IMR-90 (cell line): Measurements from ENCODE around the gene SMYD4. TPM values are rescaled to one million over a fixed set of nuclear protein-coding genes. Genes with fewer than 3 reads are reported as not detected.
"Not testable (repeated sequence)": the region's sequence is repeated elsewhere in the genome, so short reads cannot be mapped to it uniquely, and the experiment has no call there.

Experiments used
- ATAC-seq: fragments of 200-7000 bp; cut with Tn5 transposase; 2 replicates; pipeline ENCODE4 v1.9.1; 2020; ENCODE audit warnings: low read depth, mild to moderate bottlenecking, moderate library complexity
- BruUV-seq: library from RNA; stranded (reverse); fragments of 400-500 nt; replicated peaks from 2 replicates; lab custom pipeline; 2021; lab: Mats Ljungman, UMichigan
- CTCF ChIA-PET: fragments of 300-600 bp; formaldehyde crosslinking; extraction: SDS; loops from one replicate; lab custom pipeline; 2021; ENCODE audit warnings: antibody characterized with exemption; lab: Yijun Ruan, JAX
- POLR2A ChIA-PET: fragments of 300-600 bp; sonication (Branson Sonifier 250); formaldehyde crosslinking; loops from one replicate; lab custom pipeline; 2022; ENCODE audit warnings: antibody characterized with exemption; ENCODE audit not compliant: unreplicated experiment; lab: Charles Lee
- DNase-seq: peaks from one replicate; pipeline ENCODE4 v3.0.0; 2013
- H2AFZ ChIP-seq: replicated peaks from 2 replicates; pipeline ENCODE3; 2013; ENCODE audit warnings: low read length, mild to moderate bottlenecking; ENCODE audit not compliant: poor library complexity
- H2AK5ac ChIP-seq: 2 replicates; pipeline ENCODE4 v1.6.1; 2013; ENCODE audit warnings: low read depth, low read length, inconsistent platforms
- H2AK9ac ChIP-seq: replicated peaks from 2 replicates; pipeline ENCODE3; 2013; ENCODE audit warnings: mild to moderate bottlenecking, low read depth, low read length, moderate library complexity; ENCODE audit not compliant: poor library complexity
- H2BK120ac ChIP-seq: 2 replicates; pipeline ENCODE4 v1.6.1; 2013; ENCODE audit warnings: low read depth, low read length, inconsistent platforms
- H2BK15ac ChIP-seq: 3 replicates; pipeline ENCODE4 v1.6.1; 2013; ENCODE audit warnings: low read depth, low read length, inconsistent platforms
- H2BK20ac ChIP-seq: 2 replicates; pipeline ENCODE4 v1.6.1; 2013; ENCODE audit warnings: low read depth, mild to moderate bottlenecking, inconsistent platforms, low read length, moderate library complexity
- H2BK5ac ChIP-seq: 2 replicates; pipeline ENCODE4 v1.6.1; 2013; ENCODE audit warnings: mild to moderate bottlenecking, low read depth, low read length, inconsistent platforms; ENCODE audit not compliant: poor library complexity, severe bottlenecking
- H3K14ac ChIP-seq: replicated peaks from 2 replicates; pipeline ENCODE4 v1.6.1; 2013; ENCODE audit warnings: low read depth, low read length, inconsistent platforms
- H3K18ac ChIP-seq: 2 replicates; pipeline ENCODE4 v1.6.1; 2013; ENCODE audit warnings: low read depth, low read length, control low read depth
- H3K23ac ChIP-seq: 2 replicates; pipeline ENCODE4 v1.6.1; 2013; ENCODE audit warnings: low read depth, low read length, inconsistent platforms
- H3K27ac ChIP-seq: 2 replicates; pipeline ENCODE4 v1.5.1; 2013; ENCODE audit warnings: mild to moderate bottlenecking, control low read depth, low read length; ENCODE audit not compliant: insufficient read depth
- H3K27me3 ChIP-seq: 2 replicates; pipeline ENCODE4 v1.6.1; 2013; ENCODE audit warnings: low read length; ENCODE audit not compliant: control insufficient read depth, insufficient read depth
- H3K36me3 ChIP-seq: 2 replicates; pipeline ENCODE4 v1.6.1; 2013; ENCODE audit warnings: low read length, mixed read lengths; ENCODE audit not compliant: control insufficient read depth, insufficient read depth
- H3K4ac ChIP-seq: 2 replicates; pipeline ENCODE4 v1.6.1; 2013; ENCODE audit warnings: low read depth, low read length, inconsistent platforms
- H3K4me1 ChIP-seq: 2 replicates; pipeline ENCODE4 v1.6.1; 2013; ENCODE audit warnings: low read length, mixed read lengths; ENCODE audit not compliant: control insufficient read depth, insufficient read depth
- H3K4me2 ChIP-seq: 2 replicates; pipeline ENCODE4 v1.6.1; 2013; ENCODE audit warnings: low read depth, mild to moderate bottlenecking, control low read depth, low read length, moderate library complexity
- H3K4me3 ChIP-seq: 2 replicates; pipeline ENCODE4 v1.5.1; 2013; ENCODE audit warnings: low read depth, mild to moderate bottlenecking, control low read depth, low read length, moderate library complexity; ENCODE audit not compliant: insufficient read depth
- H3K56ac ChIP-seq: 2 replicates; pipeline ENCODE4 v1.6.1; 2013; ENCODE audit warnings: low read length, inconsistent platforms; ENCODE audit not compliant: insufficient read depth; ENCODE audit errors: extremely low read depth
- H3K79me1 ChIP-seq, 2 experiments: 2 replicates each; pipeline ENCODE4 v1.6.1; 2013; ENCODE audit warnings: low read length in 2 of 2, inconsistent platforms in 1 of 2, low read depth in 1 of 2
- H3K9ac ChIP-seq: 2 replicates; pipeline ENCODE4 v1.6.1; 2013; ENCODE audit warnings: low read depth, low read length, control low read depth
- H3K9me1 ChIP-seq: 2 replicates; pipeline ENCODE4 v1.6.1; 2013; ENCODE audit warnings: low read length, inconsistent platforms; ENCODE audit not compliant: insufficient read depth
- H3K9me3 ChIP-seq: 2 replicates; pipeline ENCODE4 v1.6.1; 2013; ENCODE audit warnings: low read length; ENCODE audit not compliant: control insufficient read depth, insufficient read depth
- H4K20me1 ChIP-seq: 2 replicates; pipeline ENCODE4 v1.6.1; 2013; ENCODE audit warnings: low read length, inconsistent platforms; ENCODE audit not compliant: insufficient read depth
- H4K5ac ChIP-seq: 2 replicates; pipeline ENCODE4 v1.6.1; 2013; ENCODE audit warnings: mild to moderate bottlenecking, low read depth, low read length, control low read depth
- H4K8ac ChIP-seq, 2 experiments: 2 replicates each; pipeline ENCODE4 v1.6.1; 2013; ENCODE audit warnings: low read depth in 2 of 2, low read length in 2 of 2, control low read depth in 1 of 2, inconsistent platforms in 1 of 2
- H4K91ac ChIP-seq: 2 replicates; pipeline ENCODE4 v1.6.1; 2013; ENCODE audit warnings: low read depth, low read length, inconsistent platforms; ENCODE audit not compliant: insufficient read depth
- WGBS, 2 experiments: methylation state at CpG; one replicate each; pipeline versions ENCODE4 v1.1.5 to v1.1.7; 2013; ENCODE audit warnings: missing lambda C conversion rate in 2 of 2; ENCODE audit not compliant: insufficient read length in 1 of 2; ENCODE audit errors: extremely low coverage in 2 of 2; 5-methylcytosine and 5-hydroxymethylcytosine counted together
- dilution Hi-C: fragments of 300-500 bp; cut with HindIII; formaldehyde crosslinking; loops from one replicate; pipeline ENCODE4 v1.14.3; 2018; ENCODE audit warnings: low sequenced_read_pairs; ENCODE audit not compliant: unreplicated experiment
- in situ Hi-C: fragments of 300-500 bp; cut with MboI; formaldehyde crosslinking; loops from 3 replicates; pipeline ENCODE4 v1.14.3; 2019; ENCODE audit warnings: low sequenced_read_pairs, inconsistent platforms, mixed read lengths
- intact Hi-C: fragments of 100-400 bp; cut with micrococcal nuclease; formaldehyde crosslinking; loops from 2 replicates; pipeline ENCODE4 v1.10.0; 2022
- polyA plus RNA-seq, 3 experiments: library from polyadenylated mRNA; depleted of rRNA; stranded (reverse); fragments of >200 nt; gene quantifications; 2 replicates each; pipeline ENCODE4 v1.2.3, GENCODE V29; 2012; ENCODE audit warnings: low replicate concordance in 1 of 3
- total RNA-seq: library from RNA; depleted of rRNA; stranded (reverse); fragments of >200 nt; gene quantifications from 2 replicates; pipeline ENCODE4 v1.2.3, GENCODE V29; 2012

The SMYD4 gene
- total and polyA plus RNA-seq, 2 of the 4 experiments (the other 2 are of a cell fraction), result 5.3 to 7.2 TPM

DNA sequence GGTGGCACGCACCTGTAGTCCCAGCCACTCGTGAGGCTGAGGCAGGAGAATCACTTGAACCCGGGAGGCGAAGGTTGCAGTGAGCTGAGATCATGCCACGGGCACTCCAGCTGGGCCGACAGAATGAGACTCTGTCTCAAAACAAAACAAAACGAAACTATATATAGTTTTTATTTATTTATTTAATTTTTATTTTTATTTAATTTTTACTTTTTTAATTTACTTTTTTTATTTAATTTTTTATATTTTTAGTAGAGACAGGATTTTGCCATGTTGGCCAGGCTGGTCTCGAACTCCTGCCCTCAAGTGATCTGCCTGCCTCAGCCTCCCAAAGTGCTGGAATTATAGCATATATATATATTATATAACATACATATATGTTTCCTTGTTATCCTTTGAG is 26.8 kb upstream of the SMYD4 start:
- H4K8ac ChIP-seq, H3K4me2 ChIP-seq, DNase-seq, BruUV-seq, H3K27me3 ChIP-seq, intact Hi-C loops, H3K9me3 ChIP-seq, in situ Hi-C loops, H4K91ac ChIP-seq, H3K4me3 ChIP-seq, H2BK15ac ChIP-seq, H3K18ac ChIP-seq, ATAC-seq, H3K27ac ChIP-seq, H4K20me1 ChIP-seq, H3K14ac ChIP-seq, H2BK120ac ChIP-seq, H3K4me1 ChIP-seq, H3K79me1 ChIP-seq, H2AFZ ChIP-seq, H3K9ac ChIP-seq, H2AK9ac ChIP-seq, H2AK5ac ChIP-seq, H4K5ac ChIP-seq, CTCF ChIA-PET, dilution Hi-C loops, POLR2A ChIA-PET, H2BK20ac ChIP-seq, H2BK5ac ChIP-seq, H3K4ac ChIP-seq, H3K23ac ChIP-seq, H3K56ac ChIP-seq, H3K9me1 ChIP-seq: not testable (repeated sequence)
- peaks cover 17% of the 10 kb centered on the region for H3K36me3 ChIP-seq
- WGBS, 2 experiments, result no CpG with 5 or more reads among the region's 8 CpGs
